GM06990 (cell line): Measurements from ENCODE around the gene CFAP61.

Experiments used
- DNase-seq: peaks from one replicate; pipeline ENCODE4 v3.0.0-alpha.2; 2011; ENCODE audit not compliant: insufficient read length; ENCODE audit errors: extremely low read depth
- H3K27me3 ChIP-seq: replicated peaks from 2 replicates; pipeline ENCODE4 v1.6.0; 2011; ENCODE audit warnings: low read length; ENCODE audit not compliant: control insufficient read depth, insufficient read depth
- H3K36me3 ChIP-seq: 2 replicates; pipeline ENCODE4 v1.5.1; 2011; ENCODE audit warnings: low read length; ENCODE audit not compliant: control insufficient read depth, insufficient read depth
- H3K4me3 ChIP-seq: replicated peaks from 2 replicates; pipeline ENCODE4 v1.5.1; 2011; ENCODE audit warnings: low read depth, mild to moderate bottlenecking, control low read depth, low read length
- TF ChIP-seq, protein P1 (sequence below): IDR thresholded peaks from 2 replicates; pipeline ENCODE4 v1.5.1; 2011; ENCODE audit warnings: low read length, control low read depth, mild to moderate bottlenecking, inconsistent platforms; ENCODE audit not compliant: insufficient read depth, poor library complexity, severe bottlenecking

The CFAP61 gene

GRCh38 chr20:20195021-20195705 is 142.8 kb downstream of the CFAP61 start:
- no peak overlapping the region for H3K4me3 ChIP-seq
- TF ChIP-seq, protein P1, sequence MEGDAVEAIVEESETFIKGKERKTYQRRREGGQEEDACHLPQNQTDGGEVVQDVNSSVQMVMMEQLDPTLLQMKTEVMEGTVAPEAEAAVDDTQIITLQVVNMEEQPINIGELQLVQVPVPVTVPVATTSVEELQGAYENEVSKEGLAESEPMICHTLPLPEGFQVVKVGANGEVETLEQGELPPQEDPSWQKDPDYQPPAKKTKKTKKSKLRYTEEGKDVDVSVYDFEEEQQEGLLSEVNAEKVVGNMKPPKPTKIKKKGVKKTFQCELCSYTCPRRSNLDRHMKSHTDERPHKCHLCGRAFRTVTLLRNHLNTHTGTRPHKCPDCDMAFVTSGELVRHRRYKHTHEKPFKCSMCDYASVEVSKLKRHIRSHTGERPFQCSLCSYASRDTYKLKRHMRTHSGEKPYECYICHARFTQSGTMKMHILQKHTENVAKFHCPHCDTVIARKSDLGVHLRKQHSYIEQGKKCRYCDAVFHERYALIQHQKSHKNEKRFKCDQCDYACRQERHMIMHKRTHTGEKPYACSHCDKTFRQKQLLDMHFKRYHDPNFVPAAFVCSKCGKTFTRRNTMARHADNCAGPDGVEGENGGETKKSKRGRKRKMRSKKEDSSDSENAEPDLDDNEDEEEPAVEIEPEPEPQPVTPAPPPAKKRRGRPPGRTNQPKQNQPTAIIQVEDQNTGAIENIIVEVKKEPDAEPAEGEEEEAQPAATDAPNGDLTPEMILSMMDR: no peak
- H3K36me3 ChIP-seq: no peaks in the 10 kb centered on the region
- DNase-seq: no peak
- H3K27me3 ChIP-seq: no peaks in the 10 kb centered on the region

DNA sequence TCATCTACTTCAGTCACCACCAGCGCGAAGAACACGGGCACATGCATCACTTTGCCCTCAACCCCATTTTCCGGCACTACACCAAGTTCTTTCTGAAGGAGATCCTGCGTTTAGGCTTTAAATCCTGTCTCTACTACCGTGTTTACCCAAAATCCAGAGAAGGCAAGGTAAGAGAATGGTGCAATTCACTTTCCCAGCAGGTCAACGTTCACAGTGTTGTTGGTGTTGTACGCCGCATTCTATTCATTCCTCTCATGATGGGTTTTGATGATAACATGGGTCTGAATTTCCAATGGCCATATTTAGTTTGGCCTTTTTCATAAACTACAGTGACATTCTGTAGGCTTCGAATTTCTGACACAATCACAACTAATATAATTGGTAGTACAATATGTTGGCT is 144.3 kb downstream of the CFAP61 start:
- no peaks in the 10 kb centered on the region for H3K36me3 ChIP-seq
- no peaks in the 10 kb centered on the region for H3K27me3 ChIP-seq
- no peak overlapping the region for H3K4me3 ChIP-seq
- no peak for DNase-seq
- TF ChIP-seq, protein P1: no peak

DNA sequence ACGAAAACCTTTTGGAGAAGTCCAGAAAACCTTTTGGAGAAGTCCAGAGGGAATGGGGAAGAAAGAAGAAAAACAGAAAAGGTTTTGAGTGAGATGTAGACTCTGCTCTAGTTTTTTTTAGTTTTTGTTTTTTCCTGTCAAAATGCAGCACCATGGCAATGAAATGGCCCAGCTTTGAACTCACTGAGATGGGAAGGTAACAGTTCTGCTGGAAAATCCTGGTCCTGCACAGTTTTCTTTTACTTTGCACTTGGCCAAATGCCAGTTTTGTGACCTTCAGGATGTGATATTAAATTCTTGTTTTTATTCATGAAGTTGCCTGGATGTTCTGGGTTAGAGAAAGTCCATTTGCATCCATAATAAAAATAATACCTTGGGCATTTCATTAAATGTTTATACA is 145.7 kb downstream of the CFAP61 start:
- no peaks in the 10 kb centered on the region for H3K27me3 ChIP-seq
- no peak overlapping the region for H3K4me3 ChIP-seq
- H3K36me3 ChIP-seq: no peaks in the 10 kb centered on the region
- TF ChIP-seq, protein P1: no peak
- no peak for DNase-seq

DNA sequence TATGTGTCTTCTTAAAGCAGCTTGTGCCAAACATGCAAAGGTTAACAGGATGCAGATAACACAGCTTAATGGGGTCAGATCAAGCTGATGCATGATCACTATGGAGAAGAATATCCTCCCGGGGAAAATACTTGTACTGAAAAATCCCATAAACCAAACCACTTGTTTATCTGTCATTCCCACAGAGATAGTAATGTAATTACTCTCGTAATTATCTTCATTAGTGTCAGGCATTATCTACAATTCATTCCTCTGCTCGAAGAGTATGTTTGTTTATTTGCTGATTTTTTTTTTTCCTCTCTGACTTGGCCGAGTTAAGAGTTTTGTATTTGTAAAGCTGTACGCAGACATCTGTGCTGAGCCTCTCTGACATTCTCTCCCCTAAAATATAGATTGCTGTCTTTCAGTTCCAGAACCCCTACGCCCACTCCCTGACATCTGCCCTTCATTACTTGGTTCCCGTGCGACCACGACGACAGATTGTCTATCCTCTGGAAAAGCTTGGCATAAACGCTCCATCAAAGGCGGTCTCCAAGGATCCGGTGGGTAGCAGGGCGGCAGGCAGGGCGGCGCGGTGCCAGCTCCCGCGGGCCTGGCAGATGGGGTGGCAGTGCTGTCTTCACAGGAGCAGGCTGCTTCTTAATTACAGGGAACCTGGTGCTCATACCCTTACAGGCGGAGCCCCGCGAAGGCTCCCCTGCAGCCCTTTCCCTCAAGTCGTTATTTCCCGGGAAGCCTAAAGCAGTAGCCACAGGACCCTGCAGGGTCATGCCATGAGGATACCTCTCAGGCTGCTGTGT is 147.2 kb downstream of the CFAP61 start:
- TF ChIP-seq, protein P1: no peak
- no peak for DNase-seq
- no peaks in the 10 kb centered on the region; the same call in 1 of the 2 replicates for H3K27me3 ChIP-seq
- no peak overlapping the region for H3K4me3 ChIP-seq
- H3K36me3 ChIP-seq: no peaks in the 10 kb centered on the region

DNA sequence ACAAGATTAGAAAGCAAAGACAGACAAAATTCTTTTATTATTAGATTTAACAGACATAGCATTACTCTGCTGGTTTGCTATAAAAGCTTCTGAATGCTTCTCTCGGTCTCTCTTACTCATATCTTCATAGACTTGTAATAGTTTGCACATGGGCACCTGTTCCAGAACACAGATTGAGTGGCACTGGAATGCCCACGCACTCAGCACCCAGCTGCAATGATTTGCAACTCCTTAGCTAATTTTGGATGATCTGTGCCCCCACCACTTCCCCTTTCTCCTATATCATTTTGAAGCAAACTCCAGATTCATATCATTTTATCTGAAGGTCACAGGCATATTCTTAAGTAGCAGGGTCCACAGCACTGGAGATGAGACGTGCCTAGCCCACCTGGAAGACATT is 148.8 kb downstream of the CFAP61 start:
- TF ChIP-seq, protein P1: no peak
- DNase-seq: no peak
- no peaks in the 10 kb centered on the region for H3K36me3 ChIP-seq
- H3K27me3 ChIP-seq: no peaks in the 10 kb centered on the region; the same call in 1 of the 2 replicates
- no peak overlapping the region for H3K4me3 ChIP-seq
